GM11168 (cell line): ENCODE measurements around the gene ATP1A4.

Source experiments
- in situ Hi-C: fragments of 300-500 bp; cut with MboI; formaldehyde crosslinking; loops from one replicate; pipeline ENCODE4 v1.12.0; 2022; ENCODE audit warnings: low sequenced_read_pairs; ENCODE audit not compliant: unreplicated experiment

Gene ATP1A4

DNA sequence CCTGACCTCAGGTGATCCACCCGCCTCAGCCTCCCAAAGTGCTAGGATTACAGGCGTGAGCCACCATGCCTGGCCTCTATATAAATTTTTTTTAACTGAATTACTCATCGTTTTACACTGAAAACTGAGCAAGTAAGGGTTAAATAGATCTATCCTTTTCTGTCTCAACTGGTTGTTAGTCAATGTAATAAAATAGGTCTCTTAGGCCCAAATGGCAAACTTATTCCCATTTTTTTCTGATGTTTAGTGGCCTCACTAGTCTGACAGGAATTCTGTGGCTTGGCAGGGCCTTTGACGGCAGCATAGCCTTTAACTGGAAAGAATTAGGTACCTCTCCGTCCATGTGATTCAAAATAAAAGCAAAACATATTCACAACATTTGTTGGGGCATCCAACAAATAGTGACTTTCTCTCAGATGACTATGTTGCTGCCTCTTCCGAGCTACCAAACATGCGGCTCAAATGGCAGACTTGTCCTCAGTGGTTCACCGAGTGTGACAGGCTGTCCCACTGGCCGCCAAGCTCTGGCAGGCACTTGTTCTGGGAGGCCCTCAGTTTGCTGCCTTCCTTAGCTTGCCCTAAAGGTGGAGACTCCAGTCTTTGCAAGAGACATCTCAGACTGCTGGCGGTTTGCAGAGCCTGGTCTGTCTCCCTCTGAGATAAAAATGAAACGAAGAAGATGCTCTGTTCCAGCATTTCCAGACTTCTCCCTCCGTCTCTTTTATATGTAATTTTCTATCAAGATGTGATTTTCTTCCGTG lies 17.4 kb downstream of the ATP1A4 start:
- in situ Hi-C loops, result no loop called here

DNA sequence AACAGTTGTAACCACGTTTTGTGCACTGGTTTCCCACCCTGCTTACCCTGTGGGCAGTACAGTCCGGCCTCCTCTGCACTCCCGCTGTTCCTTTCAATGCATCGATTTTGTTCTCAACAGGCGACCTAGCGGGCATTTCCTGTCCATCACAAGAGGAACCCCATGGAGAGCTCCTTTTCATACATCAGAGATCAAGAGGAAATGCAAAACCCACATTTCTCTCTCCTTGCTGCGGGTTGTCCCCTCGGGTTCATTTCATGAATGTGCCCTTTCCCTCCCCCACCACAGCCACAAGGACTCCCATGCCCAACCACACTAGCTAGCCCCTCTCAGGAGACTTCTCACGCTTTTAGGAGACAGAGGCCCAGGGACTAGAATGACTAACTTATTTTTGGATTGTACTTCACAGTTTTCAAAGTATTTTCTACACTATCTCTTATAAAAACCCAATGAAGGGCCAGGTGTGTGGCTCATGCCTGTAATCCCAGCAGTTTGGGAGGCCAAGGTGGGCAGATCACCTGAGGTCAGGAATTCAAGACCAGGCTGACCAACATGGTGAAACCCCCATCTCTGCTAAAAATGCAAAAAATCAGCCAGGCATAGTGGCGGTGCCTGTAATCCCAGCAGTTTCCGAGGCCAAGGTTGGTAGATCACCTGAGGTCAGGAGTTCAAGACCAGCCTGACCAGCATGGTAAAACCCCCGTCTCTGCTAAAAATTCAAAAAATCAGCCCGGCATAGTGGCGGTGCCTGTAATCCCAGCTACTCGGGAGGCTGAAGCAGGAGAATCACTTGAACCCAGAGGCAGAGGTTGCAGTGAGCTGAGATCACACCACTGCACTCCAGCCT lies 18.4 kb downstream of the ATP1A4 start:
- in situ Hi-C loops, result loop anchor here (5.0 kb wide), 1 partner anchor 62 kb away; no protein-coding TSS in a partner anchor

DNA sequence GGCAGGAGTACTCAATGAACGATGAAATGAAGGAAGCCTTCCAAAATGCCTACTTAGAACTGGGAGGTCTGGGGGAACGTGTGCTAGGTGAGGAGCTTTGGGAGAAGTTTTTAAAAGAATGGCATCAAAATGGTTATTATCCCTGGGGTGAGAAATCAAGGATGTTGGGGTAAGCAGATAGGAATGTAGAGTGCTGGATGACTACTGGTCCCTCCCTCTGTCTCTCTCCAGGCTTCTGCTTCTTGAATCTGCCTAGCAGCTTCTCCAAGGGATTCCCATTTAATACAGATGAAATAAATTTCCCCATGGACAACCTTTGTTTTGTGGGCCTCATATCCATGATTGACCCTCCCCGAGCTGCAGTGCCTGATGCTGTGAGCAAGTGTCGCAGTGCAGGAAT lies 20.0 kb downstream of the ATP1A4 start:
- in situ Hi-C loops, result loop anchor here (5.0 kb wide), 1 partner anchor 64 kb away; no protein-coding TSS in a partner anchor

DNA sequence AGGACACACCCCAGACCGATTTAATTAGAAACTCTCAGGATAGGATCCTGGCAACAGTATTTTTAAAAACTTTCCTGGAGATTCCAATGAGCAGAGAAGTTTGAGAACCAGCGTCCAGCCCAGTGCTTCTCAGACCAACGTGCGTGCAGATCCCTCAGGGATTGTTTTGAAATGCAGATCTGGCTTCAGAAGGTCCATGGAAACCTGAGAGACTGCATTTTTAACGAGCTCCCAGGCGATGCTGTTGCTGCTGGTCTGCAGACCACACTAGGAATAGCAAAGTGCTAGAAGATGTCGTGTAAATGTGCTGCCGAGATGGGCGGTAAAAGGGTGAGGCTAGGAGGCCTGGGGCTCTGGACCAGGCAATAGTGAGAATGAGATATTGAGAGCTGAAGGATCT lies 20.6 kb downstream of the ATP1A4 start:
- in situ Hi-C loops, result loop anchor here (5.0 kb wide), 1 partner anchor 65 kb away; no protein-coding TSS in a partner anchor

DNA sequence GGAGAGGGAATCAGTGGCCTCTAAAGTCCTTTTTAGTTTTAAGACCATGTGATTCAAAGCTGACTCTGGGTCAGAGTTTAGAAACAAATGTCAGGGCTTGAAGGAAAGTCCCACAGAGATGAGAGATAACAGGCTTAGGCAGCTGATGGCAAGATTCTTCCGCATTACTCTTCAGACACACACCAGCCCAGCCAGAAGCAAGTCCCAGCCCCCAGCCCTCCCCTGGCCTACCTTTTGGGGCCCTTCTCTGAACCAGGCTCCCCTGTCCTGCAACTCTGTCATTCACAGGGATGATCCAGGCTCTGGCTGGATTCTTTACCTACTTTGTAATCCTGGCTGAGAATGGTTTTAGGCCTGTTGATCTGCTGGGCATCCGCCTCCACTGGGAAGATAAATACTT lies 25.8 kb downstream of the ATP1A4 start:
- in situ Hi-C loops, result no loop called here

DNA sequence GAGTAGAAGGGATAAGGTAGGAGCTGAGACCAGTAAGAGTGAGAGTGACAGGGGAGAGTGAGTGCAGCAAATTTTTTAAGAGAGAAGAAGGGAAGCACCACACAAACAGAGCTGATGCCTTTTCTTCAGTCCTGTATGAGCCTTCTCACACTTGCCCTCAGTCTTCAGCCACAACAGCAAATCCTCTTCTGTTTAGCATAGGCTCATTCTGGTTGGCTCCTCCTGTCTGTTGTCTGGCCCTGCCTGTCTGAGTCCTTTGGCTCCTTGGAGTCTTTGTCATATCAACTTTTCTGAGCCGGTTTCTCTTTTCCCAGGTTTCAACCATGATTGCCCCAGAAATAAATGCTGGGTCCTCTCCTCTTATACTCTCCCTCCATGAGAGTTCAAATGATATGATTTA lies 26.3 kb downstream of the ATP1A4 start:
- in situ Hi-C loops, result no loop called here

DNA sequence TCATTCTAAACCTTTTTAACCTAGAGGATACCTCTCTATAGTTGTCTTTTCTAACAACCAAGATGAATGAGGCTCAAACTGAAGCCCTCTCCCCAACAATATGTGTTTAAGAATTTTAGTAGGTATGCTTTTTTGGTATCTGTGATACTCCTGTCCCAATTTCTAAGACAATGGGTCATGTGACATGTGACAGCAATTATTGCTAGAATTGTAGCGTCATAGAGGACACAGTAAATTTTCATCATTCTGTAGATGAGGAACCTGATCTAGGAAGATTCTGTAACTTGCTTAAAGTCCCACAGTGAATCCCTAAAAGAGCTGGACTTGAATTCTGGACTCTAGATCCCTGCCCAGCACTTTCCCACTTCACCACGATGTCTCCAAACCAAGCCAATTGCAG lies 27.3 kb downstream of the ATP1A4 start:
- in situ Hi-C loops, result no loop called here

DNA sequence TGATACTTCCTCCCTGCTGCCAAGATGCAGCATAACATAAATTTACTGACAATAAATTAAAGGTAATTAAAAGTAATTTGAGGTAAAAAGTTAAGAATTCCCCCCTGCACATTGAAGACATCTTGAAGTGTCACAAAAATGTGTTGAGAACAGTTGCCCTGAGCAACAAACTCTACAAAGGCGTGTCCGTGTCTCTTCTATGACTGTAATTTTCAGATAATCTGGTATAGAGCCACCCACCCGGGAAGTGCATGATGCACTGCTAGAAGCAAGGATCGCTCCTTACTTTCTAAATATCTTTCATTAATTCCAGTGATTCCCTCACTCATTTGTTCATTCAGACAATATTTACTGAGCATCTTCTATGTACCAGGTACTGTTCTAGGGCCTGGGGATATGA lies 27.9 kb downstream of the ATP1A4 start:
- in situ Hi-C loops, result no loop called here

DNA sequence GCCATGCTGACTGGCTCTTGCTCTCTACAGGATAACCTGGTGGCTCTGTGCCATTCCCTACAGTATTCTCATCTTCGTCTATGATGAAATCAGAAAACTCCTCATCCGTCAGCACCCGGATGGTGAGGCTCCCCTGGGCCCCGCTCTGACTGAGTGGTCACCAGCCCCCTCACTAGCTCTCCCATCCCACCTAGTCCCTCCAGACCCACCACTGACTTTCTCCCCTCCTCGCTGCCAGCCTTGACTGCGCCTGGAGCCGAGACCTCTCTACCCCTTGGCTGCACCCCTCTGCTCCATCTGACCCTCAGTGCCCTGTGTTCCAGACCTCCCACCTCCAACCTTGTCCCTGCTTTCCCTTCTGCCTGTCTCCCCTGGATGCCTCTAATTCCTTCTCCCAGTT lies 34.8 kb downstream of the ATP1A4 start:
- in situ Hi-C loops, result no loop called here

DNA sequence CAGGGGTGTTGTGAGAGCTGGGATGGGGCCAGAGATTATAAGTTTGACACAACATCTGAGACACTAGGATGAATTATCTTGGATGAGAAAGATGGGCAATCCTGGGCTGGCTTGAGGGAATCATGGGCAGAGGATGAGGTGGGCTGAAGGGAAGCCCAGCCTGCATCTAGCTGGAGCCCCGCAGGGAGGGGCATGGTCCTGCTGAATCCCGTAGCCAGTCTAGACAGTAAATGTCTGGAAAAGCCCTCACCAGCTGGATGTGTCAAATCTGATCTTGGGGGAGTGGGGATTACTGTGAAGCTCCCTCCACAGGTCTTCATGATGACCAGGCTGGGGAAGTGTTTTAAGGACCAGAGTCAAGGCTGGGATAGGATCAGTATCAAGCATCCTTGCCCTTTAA lies 35.3 kb downstream of the ATP1A4 start:
- in situ Hi-C loops, result no loop called here

DNA sequence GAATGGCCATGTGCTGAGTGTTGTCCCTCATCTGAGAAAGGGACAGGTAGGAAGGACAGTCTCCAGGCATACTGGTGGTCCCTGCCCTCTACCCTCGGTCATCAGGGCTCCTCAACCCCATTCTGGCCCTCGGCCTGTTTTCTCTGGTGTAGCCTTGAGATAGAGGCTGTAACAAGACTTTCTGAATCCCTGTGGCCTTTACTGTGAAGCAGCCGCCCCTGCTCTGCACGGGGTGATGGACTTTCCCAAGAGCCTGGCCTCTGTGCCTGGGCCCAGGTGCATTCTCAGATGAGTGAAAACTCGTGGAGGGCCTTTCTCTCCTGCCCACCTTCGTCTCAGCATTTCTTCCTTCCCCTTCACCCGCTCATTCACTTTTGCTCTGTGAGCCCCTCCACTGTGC lies 36.0 kb downstream of the ATP1A4 start:
- in situ Hi-C loops, result no loop called here

DNA sequence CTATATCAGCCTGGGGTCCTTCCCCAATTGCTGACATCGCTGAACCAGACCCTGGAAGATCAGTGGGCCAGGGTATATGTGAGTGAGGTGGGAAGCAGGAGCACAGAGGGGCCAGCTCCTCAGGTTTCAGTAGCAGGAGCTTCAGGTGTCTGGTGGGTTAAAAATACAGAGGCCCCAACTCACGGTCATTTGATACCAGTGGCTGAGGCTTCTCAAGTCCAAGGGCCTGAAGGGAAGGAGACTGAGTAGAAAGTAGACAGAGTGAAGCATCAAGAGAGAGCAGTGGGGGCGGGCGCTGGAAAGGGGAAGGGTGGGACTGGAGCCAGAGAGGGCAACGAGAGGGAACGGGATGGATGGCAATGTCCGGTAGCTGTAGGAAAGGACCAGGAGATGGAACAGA lies 36.9 kb downstream of the ATP1A4 start:
- in situ Hi-C loops, result no loop called here

DNA sequence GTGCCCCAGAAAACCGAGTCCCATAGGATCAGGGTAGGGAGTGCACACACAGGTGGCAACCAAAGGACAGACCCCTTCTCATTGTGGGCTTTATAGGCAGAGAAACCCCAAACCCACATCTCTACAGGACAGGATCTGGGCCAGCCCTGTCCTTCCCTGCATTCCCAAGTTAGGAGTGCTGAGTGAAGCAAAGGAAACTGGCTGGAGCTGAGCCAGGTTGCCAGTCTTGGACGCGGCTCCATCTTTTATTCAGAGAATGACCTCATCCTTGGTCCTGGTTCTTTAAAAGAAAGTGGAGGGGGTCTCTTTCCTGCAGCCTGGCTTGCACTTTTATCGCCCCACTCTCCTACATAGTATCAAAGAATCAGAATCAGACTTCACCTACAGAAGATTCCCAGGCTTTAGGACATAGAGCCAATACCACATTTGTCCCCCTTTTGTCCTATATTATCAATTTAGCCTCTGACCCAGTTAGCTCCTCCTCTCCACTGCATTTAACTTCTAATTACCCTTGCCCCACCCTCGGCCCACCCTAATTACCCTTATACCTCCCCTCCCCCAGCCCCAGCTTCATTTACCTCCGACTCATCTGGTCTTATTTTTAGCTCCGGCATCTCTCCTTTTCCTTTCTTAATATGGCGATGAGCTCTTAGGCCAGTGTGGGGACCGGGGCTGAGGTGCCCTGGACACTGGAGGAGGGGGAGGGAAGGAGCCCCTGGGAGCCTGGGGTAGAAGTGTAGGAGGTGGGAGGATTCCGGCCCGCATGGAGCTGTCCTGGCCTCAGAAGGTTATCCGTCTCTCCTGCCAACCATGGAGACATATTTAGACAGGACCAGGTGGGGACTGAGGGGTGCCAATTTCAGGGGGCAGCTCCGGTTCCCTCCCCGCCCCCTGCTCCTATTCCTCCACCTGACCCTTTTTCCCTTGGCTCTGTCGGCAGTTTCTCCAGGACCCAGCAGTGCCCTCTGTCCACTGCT lies 38.5 kb downstream of the ATP1A4 start, which contains the start of gene CASQ1:
Gene CASQ1, plus strand, starts transcription at position 927 of the 977 bp plus-strand sequence. CDS start 177 bp downstream, outside the sequence.
- in situ Hi-C loops, result loop anchor here (10.0 kb wide), 1 partner anchor 105 kb away; no protein-coding TSS in a partner anchor

DNA sequence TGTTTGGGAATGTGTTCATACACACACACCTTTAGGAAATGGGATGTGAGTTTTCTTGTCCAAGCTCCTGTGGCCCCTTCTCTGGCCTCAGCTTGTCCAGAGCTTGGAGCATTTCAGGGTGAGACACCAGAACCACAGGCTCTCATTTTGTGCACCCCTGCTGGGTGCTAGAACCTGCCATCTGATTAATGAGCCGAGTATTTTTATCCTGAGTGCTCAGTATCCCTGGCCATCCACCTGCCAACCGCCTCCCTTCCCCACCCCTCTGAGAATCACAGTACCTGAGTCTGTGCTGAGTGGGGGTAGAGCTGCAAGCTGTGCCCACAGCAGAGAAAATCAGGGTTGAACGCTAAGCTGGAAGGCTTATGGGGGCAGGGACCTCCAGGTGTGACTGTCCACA lies 40.4 kb downstream of the ATP1A4 start:
- in situ Hi-C loops, result loop anchor here (10.0 kb wide), 1 partner anchor 103 kb away; no protein-coding TSS in a partner anchor

DNA sequence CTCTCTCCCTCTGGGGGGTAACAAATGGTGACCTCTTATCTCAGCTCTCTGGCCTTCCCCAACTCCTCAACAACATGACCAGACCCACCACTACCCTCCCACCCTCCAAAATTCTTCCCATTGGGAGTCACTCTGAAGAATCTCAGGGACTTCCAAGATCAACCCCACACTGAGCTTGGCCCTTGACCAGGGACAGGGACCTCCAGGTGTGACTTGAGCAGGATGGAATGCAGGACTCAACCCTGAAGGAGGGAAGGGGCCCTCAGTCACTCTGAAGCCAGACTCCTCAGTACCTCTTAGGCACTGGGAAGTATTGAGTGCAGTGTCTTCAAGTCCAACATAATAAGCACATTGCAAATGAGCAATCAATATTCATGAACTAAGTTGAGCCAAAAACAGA lies 40.8 kb downstream of the ATP1A4 start:
- in situ Hi-C loops, result loop anchor here (10.0 kb wide), 1 partner anchor 103 kb away; no protein-coding TSS in a partner anchor

DNA sequence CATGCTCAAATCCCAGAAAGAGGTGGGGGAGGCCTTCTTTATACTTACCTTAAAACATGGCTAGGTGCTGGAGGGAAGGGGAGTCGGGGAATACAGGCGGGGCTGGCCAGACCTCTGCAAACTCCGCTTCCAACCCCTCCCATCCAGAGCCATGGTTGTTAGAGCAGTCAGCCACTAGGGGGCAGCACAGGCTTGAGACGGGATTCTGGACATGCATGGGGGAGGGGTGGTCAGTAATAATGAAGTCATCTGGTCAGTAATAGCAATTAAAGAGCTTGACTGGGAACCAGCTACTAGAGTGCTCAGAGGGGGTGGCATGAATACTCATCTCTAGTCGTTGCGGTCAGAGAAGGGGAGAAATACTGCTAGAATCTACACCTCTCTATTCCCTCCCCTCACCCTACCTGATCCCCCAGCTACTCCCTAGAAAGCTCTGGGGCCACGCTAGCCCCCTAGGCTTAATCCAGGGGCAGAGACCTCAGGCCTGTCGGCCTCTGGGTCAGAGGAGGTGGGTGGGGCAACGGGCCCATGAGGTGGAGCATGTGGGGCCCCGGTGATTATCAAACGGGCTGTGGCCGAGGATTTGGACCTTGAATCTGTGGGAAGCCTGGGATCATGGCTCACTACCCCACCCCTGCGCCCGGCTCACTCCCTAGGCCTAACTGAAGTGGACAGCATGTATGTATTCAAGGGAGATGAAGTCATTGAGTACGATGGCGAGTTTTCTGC lies 41.9 kb downstream of the ATP1A4 start:
- in situ Hi-C loops, result loop anchor here (10.0 kb wide), 1 partner anchor 102 kb away; no protein-coding TSS in a partner anchor

DNA sequence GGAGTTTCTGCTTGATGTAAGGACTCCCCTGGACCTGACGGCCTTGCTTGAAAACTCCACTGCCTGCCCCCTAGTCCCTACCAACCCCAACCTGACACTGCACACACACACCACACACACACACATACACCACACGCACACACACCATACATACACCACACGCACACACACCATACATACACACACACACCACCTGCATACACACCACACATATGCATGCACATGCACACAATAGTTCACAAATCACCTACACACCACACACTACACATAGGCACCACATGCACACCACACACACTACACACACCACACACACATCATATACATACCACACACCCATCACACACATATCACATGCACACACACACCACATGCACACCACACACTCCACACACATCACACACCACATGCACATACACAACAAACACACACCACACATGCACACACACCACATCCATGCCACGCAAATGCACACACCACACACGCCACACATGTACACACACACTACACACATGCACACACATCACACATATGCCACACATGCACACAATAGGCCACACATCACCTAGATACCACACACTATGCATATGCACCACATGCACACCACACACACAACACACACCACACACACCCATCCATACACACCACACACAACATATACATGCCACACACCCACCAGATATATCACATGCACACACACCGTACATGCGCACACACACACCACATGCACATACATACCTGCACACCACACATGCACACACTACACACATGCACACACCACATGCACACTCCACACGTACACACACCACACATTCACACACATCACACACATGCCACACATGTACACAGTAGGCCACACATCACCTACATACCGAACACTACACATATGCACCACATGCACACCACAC lies 42.7 kb downstream of the ATP1A4 start:
- in situ Hi-C loops, result loop anchor here (10.0 kb wide), 1 partner anchor 101 kb away; no protein-coding TSS in a partner anchor

DNA sequence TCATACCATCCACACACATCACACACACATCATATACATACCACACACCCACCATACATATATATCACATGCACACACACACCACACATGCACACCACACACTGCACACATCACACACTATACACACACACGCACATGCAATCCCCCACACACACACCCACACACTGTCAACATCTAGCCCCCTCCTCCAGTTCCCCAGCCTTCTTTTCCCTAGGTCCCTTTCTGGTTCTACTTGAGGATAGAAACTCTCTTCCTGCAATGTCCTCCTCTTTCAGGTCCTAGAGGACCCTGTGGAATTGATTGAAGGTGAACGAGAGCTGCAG lies 43.3 kb downstream of the ATP1A4 start:
- in situ Hi-C loops, result loop anchor here (10.0 kb wide), 1 partner anchor 100 kb away; no protein-coding TSS in a partner anchor
